ENCODE results near the gene CTU1.

The CTU1 gene

DNA sequence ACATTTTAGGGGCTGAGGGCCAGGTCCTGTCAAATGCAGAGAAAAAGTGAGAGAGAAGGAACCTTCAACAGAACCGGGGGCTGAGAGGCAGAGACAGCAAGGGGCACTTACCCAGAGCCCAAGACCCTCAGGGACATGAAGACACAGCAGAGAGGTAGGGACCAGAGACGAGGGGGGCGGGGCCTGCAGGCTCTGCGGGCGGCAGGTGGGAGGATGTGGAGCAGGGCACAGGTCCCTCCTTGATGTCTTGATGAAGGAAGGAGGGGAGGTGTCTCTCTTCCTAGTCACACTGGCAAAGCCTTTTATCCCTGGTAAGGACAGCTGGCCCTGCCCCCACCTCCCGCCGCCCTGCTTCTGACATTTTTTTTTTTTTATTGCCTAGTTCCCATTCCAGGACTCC is 25.6 kb downstream of the CTU1 start, which contains the start of gene KLK14:
Gene KLK14 (minus strand): TSS at position 277 of the 400 bp plus-strand sequence. CDS start 273 bp downstream, at position 4.
- H3K4me3 ChIP-seq (ENCODE audit: low read depth, low read length): no peak within 1 kb of the TSS
- TF ChIP-seq, protein P1, sequence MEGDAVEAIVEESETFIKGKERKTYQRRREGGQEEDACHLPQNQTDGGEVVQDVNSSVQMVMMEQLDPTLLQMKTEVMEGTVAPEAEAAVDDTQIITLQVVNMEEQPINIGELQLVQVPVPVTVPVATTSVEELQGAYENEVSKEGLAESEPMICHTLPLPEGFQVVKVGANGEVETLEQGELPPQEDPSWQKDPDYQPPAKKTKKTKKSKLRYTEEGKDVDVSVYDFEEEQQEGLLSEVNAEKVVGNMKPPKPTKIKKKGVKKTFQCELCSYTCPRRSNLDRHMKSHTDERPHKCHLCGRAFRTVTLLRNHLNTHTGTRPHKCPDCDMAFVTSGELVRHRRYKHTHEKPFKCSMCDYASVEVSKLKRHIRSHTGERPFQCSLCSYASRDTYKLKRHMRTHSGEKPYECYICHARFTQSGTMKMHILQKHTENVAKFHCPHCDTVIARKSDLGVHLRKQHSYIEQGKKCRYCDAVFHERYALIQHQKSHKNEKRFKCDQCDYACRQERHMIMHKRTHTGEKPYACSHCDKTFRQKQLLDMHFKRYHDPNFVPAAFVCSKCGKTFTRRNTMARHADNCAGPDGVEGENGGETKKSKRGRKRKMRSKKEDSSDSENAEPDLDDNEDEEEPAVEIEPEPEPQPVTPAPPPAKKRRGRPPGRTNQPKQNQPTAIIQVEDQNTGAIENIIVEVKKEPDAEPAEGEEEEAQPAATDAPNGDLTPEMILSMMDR (IDR thresholded peaks at IDR 0.05; ENCODE audit: borderline replicate concordance, insufficient read depth, low read depth, low read length): no peak

DNA sequence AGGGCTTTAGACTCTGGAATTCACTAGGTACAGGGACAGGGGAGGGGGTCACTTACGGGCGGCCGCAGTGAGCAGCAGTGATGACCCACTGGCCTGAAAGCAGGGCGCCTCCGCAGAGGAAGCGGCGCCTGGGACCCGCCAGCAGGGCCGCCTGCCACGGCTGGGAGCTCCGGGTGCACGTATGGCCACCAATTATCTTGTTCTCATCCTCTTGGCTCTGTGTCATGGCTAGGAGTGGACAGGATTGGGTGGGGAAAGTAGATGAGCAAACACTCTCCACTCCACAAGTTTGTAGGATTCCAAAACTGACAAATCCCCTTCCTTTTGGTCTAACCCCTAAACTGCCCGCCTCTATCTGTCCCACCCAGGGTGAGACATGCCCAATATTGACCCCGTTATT is 26.7 kb downstream of the CTU1 start:
- H3K4me3 ChIP-seq (ENCODE audit: low read depth, low read length): no peak overlapping the region
- TF ChIP-seq, protein P1 (IDR thresholded peaks at IDR 0.05; ENCODE audit: borderline replicate concordance, insufficient read depth, low read depth, low read length): no peak

DNA sequence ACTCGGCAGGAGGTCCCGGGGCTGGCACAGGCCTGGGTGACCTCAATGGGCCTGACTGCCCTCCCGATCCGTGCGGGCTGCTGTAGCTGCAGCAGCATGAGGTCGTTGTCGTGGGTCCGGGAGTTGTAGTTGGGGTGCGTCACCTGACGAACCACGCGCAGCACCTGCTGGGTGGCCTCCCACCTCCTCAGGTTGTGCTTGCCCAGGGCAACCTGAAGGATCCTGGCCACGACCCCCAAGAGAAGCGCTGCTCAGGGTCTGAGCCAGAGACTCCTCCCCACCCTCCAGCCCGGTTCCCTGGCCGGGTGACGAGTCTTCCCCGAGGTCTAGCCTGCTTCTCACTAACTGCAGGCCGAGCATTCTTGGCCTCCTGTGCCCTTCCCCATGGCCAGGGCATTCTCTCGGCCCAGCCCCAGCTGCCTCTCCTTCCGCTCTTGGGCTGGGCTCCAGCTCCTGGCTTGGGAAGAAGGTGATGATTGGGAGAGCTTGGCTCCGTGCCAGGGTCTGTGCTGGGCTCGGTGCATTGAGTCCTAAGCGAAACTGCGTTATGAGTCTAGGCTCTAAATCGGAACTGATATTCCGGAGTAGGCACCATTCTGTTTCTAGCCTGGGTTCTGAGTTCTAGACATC is 28.6 kb downstream of the CTU1 start:
- TF ChIP-seq, protein P1 (IDR thresholded peaks at IDR 0.05; ENCODE audit: borderline replicate concordance, insufficient read depth, low read depth, low read length): no peak
- no peak overlapping the region for H3K4me3 ChIP-seq (ENCODE audit: low read depth, low read length)

DNA sequence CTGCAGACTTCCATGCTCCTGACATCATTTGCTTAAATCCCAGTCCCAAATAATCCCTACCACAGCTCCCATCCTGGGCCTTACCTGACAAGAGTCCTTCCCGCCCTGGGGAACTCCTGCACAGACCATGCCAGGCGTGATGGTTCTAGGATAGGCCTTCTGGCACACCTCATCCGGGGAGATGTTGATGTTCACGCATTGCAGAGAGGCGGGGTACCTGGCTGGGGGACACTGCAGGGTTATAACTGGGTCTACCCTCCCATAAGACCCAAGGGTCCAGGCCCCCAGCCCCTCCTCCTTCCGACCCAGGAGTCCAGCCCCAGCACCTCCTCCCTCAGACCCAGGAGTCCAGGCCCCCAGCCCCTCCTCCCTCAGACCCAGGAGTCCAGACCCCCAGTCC is 29.5 kb downstream of the CTU1 start:
- TF ChIP-seq, protein P1 (IDR thresholded peaks at IDR 0.05; ENCODE audit: borderline replicate concordance, insufficient read depth, low read depth, low read length): no peak
- no peak overlapping the region for H3K4me3 ChIP-seq (ENCODE audit: low read depth, low read length)

DNA sequence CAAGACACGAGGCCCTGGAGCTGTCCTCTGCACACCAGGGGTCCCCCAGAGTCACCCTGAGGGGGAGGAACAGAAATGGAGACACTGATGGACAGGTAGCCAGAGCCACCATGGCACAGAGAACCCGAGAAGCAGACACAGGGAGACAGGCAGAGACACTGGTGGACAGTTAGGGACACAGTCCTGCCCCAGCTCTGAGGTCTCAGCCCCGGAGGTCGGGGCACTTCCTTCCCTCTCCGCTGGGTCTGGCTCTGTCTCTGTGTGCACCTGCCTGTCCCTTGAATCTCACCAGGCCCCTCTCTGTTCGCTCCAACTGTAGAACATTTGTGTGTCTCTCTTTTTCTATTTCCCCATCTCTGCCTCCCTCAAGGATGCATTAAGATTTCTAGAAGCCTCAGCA is 30.1 kb downstream of the CTU1 start:
- TF ChIP-seq, protein P1 (IDR thresholded peaks at IDR 0.05; ENCODE audit: borderline replicate concordance, insufficient read depth, low read depth, low read length): no peak
- H3K4me3 ChIP-seq (ENCODE audit: low read depth, low read length): no peak overlapping the region

DNA sequence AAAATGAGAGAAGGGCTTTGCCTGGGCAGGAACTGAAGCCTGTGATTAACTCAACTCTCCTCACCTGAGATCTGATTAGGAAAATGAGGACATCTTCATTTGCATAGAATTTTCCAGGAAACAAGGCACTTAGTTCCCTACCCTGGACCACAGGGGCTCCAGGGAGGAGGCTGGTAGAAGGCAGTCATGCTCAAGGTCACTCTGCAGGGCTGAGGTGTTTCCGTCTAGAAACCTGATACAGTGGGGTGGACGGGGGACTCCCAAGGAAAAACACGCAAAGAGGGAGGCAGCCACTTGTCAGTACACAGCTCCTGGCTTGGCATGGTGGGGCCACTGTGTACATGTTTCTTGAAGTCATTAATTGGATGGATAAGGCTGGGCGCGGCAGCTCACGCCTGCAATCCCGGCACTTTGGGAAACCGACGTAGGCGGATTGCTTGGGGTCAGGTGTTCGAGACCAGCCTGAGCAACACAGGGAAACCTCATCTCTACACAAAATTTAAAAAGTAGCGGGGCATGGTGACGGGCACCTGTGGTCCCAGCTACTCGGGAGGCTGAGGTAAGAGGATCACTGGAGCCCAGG is 31.5 kb downstream of the CTU1 start:
- H3K4me3 ChIP-seq (ENCODE audit: low read depth, low read length): no peak overlapping the region

More for the DNA sequence above, 31.5 kb downstream of the CTU1 start:
- TF ChIP-seq, protein P1 (IDR thresholded peaks at IDR 0.05; ENCODE audit: borderline replicate concordance, insufficient read depth, low read depth, low read length): no peak
